B cell (primary cell): ENCODE results near the gene CDK5RAP2.

Experiments
- CTCF ChIP-seq: fragments of 200-600 bp; IDR thresholded peaks from one replicate; pipeline ENCODE4 v1.8.0; 2022; ENCODE audit warnings: antibody characterized with exemption, mild to moderate bottlenecking
- EZH2 ChIP-seq: IDR thresholded peaks from 2 replicates; pipeline ENCODE4 v1.6.1; 2012; ENCODE audit warnings: borderline replicate concordance, low read depth, mild to moderate bottlenecking, moderate library complexity, low read length; ENCODE audit not compliant: insufficient read depth, poor library complexity, severe bottlenecking

GRCh38 chr9:120438836-120439546 is 141.0 kb downstream of the CDK5RAP2 start:
- peak; percentile 44 for TF ChIP-seq CTCF
- TF ChIP-seq EZH2, result no peak
